CD8-positive, alpha-beta memory T cell (primary cell): ENCODE data around the gene CRYBB3. TPM values are rescaled to one million over a fixed set of nuclear protein-coding genes. Genes with fewer than 3 reads are reported as not detected.

ENCODE experiments used
- CTCF ChIA-PET: fragments of 350-600 bp; sonication (Branson Sonifier 250); formaldehyde crosslinking; loops from one replicate; lab custom pipeline; 2021; ENCODE audit warnings: antibody characterized with exemption; lab: Charles Lee
- POLR2A ChIA-PET: fragments of 350-600 bp; sonication (Branson Sonifier 250); formaldehyde crosslinking; loops from one replicate; lab custom pipeline; 2021; ENCODE audit warnings: antibody characterized with exemption; lab: Charles Lee
- DNase-seq, 5 donors: peaks; one replicate each; pipeline versions ENCODE4 v3.0.0 to v3.0.0-alpha.2; 2020 to 2022; ENCODE audit warnings: mixed read lengths in 1 of 5
- H3K27ac ChIP-seq: one replicate; pipeline ENCODE4 v1.7.0; 2013; ENCODE audit warnings: low read depth, mild to moderate bottlenecking, low read length, moderate library complexity
- H3K27me3 ChIP-seq: 2 replicates; pipeline ENCODE4 v1.7.0; 2013; ENCODE audit warnings: low read length, mild to moderate bottlenecking; ENCODE audit not compliant: insufficient read depth, poor library complexity, severe bottlenecking
- H3K36me3 ChIP-seq: 2 replicates; pipeline ENCODE4 v1.7.0; 2013; ENCODE audit warnings: mild to moderate bottlenecking, low read length, moderate library complexity; ENCODE audit not compliant: insufficient read depth
- H3K4me1 ChIP-seq: 2 replicates; pipeline ENCODE4 v1.7.0; 2013; ENCODE audit warnings: mild to moderate bottlenecking, low read length, moderate library complexity; ENCODE audit not compliant: insufficient read depth
- H3K4me3 ChIP-seq: 2 replicates; pipeline ENCODE4 v1.7.0; 2013; ENCODE audit warnings: mild to moderate bottlenecking, low read length
- H3K9me3 ChIP-seq: 2 replicates; pipeline ENCODE4 v1.7.0; 2013; ENCODE audit warnings: mild to moderate bottlenecking, low read length
- H3K27ac Mint-ChIP-seq, 8 donors: one replicate each; pipeline ENCODE4 v1.8.0; 2020 to 2021; ENCODE audit warnings: mixed read lengths in 8 of 8, mild to moderate bottlenecking in 6 of 8, inconsistent platforms in 3 of 8, moderate library complexity in 3 of 8
- H3K27me3 Mint-ChIP-seq, 2 donors: one replicate each; pipeline ENCODE4 v1.8.0; 2020 to 2021; ENCODE audit warnings: mixed read lengths in 2 of 2, mild to moderate bottlenecking in 1 of 2, moderate library complexity in 1 of 2
- H3K36me3 Mint-ChIP-seq, 3 donors: one replicate each; pipeline ENCODE4 v1.8.0; 2020 to 2021; ENCODE audit warnings: mixed read lengths in 3 of 3, inconsistent platforms in 1 of 3, mild to moderate bottlenecking in 1 of 3
- H3K4me1 Mint-ChIP-seq, 3 donors: one replicate each; pipeline ENCODE4 v1.8.0; 2020 to 2021; ENCODE audit warnings: mixed read lengths in 3 of 3, inconsistent platforms in 1 of 3, mild to moderate bottlenecking in 1 of 3
- H3K4me3 Mint-ChIP-seq, 7 donors: one replicate each; pipeline ENCODE4 v1.8.0; 2020 to 2021; ENCODE audit warnings: mixed read lengths in 7 of 7, mild to moderate bottlenecking in 6 of 7, moderate library complexity in 4 of 7, inconsistent platforms in 2 of 7
- H3K9me3 Mint-ChIP-seq, 5 donors: one replicate each; pipeline ENCODE4 v1.8.0; 2020 to 2022; ENCODE audit warnings: mixed read lengths in 5 of 5, mild to moderate bottlenecking in 3 of 5, moderate library complexity in 2 of 5, inconsistent platforms in 1 of 5
- polyA plus RNA-seq: library from polyadenylated mRNA; unstranded; fragments of 300-500 nt; fragmentation: Illumina TruSeq; gene quantifications from one replicate; pipeline ENCODE4 v1.2.3, GENCODE V29; 2021
- total RNA-seq, 2 experiments: library from RNA; stranded (reverse); gene quantifications; one replicate each; pipeline ENCODE4 v1.2.3, GENCODE V29; 2021

Gene CRYBB3
- total RNA-seq (under 1 TPM; 0.26 to 0.47 TPM), polyA plus RNA-seq (not detected)

GRCh38 chr22:25199731-25200520, at the start of gene CRYBB3:
CRYBB3 (plus strand) TSS chr22:25199858; CDS start chr22:25201397, 1,539 bp downstream.
- Histone ChIP-seq H3K36me3 (no peaks in the 10 kb centered on the region), H3K4me1 (no peaks in the 10 kb centered on the region), H3K9me3 (no peaks in the 10 kb centered on the region), H3K27ac (no peak within 1 kb of the TSS), H3K4me3 (no peak within 1 kb of the TSS), H3K27me3 (no peaks in the 10 kb centered on the region)
- ChIA-PET CTCF (interaction anchor here (1.7 kb wide), 1 partner anchor 149 kb away, joined by 3 read pairs; no protein-coding TSS in a partner anchor), POLR2A (no interaction called here)
- Mint-ChIP-seq H3K9me3 (no peaks in the 10 kb centered on the region), H3K4me1 (peaks cover 0 to 3% (median 0%) of the 10 kb centered on the region in 3 donors), H3K27ac (peak within 1 kb of the TSS in 2 of 8 donors; percentile 1 to 50), H3K27me3 (no peaks in the 10 kb centered on the region), H3K36me3 (peaks cover 0 to 13% (median 12%) of the 10 kb centered on the region in 3 donors), H3K4me3 (peak within 1 kb of the TSS in 1 of 7 donors; percentile 44)
- no peak for DNase-seq

DNA sequence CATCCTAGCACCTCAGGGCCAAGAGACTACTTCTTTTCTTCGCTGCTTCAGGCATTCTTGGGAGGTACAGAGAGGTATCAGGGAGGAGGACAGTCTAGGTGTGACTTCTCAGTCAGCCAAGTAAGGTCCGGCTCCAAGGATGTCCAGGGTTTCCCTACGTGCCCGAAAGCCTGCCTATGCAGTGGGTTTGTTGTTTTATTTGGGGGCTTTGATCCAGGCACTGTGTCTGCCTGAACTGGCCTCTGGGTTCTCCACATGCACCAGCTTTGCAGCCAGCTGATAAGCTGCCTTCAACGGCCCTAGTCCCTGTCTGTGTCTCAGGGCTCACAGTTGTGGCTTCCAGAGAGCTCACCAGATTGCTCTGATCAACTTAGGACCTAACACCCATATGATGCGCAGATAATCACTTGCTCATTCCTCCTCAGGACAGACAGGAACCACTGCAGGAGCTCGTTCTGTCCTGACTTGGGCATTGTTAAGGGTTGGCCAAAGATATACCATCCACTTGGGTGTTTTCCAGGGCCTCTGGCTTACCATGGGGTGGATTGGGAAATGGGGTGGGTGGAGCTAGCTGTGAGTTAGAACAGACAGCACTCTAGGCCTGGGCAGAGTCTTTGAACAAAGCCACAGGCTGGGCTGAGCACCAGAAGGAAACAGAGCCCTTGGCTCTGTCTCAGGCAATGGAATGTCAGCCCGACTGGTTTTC, 45.5 kb upstream of the CRYBB3 start:
- Mint-ChIP-seq H3K9me3 (no peaks in the 10 kb centered on the region), H3K27me3 (peaks cover 0 to 4% of the 10 kb centered on the region in 2 donors), H3K4me1 (no peaks in the 10 kb centered on the region), H3K4me3 (no peak overlapping the region), H3K36me3 (peaks cover 0 to 2% (median 0%) of the 10 kb centered on the region in 3 donors), H3K27ac (peak overlapping the region in 1 of 8 donors; percentile 5)
- CTCF ChIA-PET = no interaction called here
- POLR2A ChIA-PET = no interaction called here
- Histone ChIP-seq H3K9me3 (no peaks in the 10 kb centered on the region), H3K27ac (no peak overlapping the region), H3K36me3 (no peaks in the 10 kb centered on the region), H3K4me1 (no peaks in the 10 kb centered on the region), H3K27me3 (no peaks in the 10 kb centered on the region), H3K4me3 (no peak overlapping the region)
- no peak for DNase-seq

DNA sequence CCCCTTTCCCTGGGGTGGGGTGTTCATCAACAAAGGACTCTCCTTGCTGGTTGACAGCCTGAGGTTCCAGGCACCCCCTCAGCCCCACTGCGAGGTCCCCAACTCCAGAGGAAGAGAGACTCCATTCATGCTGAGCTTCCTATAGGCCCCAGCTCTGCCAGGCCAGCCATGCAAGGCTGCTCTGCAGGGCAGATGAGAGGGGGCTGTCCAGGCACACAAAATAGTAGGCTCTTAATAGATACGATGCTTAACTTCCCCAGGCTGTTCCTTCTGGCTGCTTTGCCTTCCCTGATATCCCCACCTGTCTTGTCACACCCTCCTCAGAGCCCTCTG, 45.0 kb upstream of the CRYBB3 start:
- peaks cover 0 to 2% of the 10 kb centered on the region in 2 donors for H3K27me3 Mint-ChIP-seq
- no peaks in the 10 kb centered on the region for H3K4me1 ChIP-seq
- no peaks in the 10 kb centered on the region for H3K4me1 Mint-ChIP-seq
- H3K4me3 ChIP-seq = no peak overlapping the region
- no peak overlapping the region for H3K27ac ChIP-seq
- no peak overlapping the region for H3K4me3 Mint-ChIP-seq
- no peak overlapping the region for H3K27ac Mint-ChIP-seq
- no peak for DNase-seq
- H3K36me3 Mint-ChIP-seq = peaks cover 0 to 2% (median 0%) of the 10 kb centered on the region in 3 donors
- ChIA-PET POLR2A (no interaction called here), CTCF (interaction anchor here (1.3 kb wide), 1 partner anchor 9 kb away, joined by 4 read pairs; no protein-coding TSS in a partner anchor)
- H3K9me3 Mint-ChIP-seq = no peaks in the 10 kb centered on the region
- H3K9me3 ChIP-seq = no peaks in the 10 kb centered on the region
- H3K27me3 ChIP-seq = no peaks in the 10 kb centered on the region
- no peaks in the 10 kb centered on the region for H3K36me3 ChIP-seq

- POLR2A ChIA-PET = no interaction called here
- no peaks in the 10 kb centered on the region for H3K9me3 ChIP-seq
Observed at GRCh38 chr22:25156736-25157135, 42.9 kb upstream of the CRYBB3 start.

GRCh38 chr22:25159028-25159427, 40.6 kb upstream of the CRYBB3 start:
- Histone ChIP-seq H3K9me3 (no peaks in the 10 kb centered on the region), H3K36me3 (no peaks in the 10 kb centered on the region), H3K27me3 (no peaks in the 10 kb centered on the region), H3K4me1 (no peaks in the 10 kb centered on the region), H3K4me3 (no peak overlapping the region), H3K27ac (no peak overlapping the region)
- Mint-ChIP-seq H3K27ac (no peak overlapping the region), H3K9me3 (no peaks in the 10 kb centered on the region), H3K27me3 (peaks cover 0 to 2% of the 10 kb centered on the region in 2 donors), H3K4me1 (no peaks in the 10 kb centered on the region), H3K4me3 (no peak overlapping the region), H3K36me3 (peaks cover 0 to 2% (median 0%) of the 10 kb centered on the region in 3 donors)
- ChIA-PET CTCF (no interaction called here), POLR2A (no interaction called here)
- no peak for DNase-seq

More at GRCh38 chr22:25156736-25157135, 42.9 kb upstream of the CRYBB3 start:
- Histone ChIP-seq H3K27ac (no peak overlapping the region), H3K4me3 (no peak overlapping the region), H3K4me1 (no peaks in the 10 kb centered on the region), H3K27me3 (no peaks in the 10 kb centered on the region), H3K36me3 (no peaks in the 10 kb centered on the region)
- DNase-seq = no peak
- CTCF ChIA-PET = no interaction called here
- Mint-ChIP-seq H3K9me3 (no peaks in the 10 kb centered on the region), H3K27me3 (peaks cover 0 to 2% of the 10 kb centered on the region in 2 donors), H3K36me3 (peaks cover 0 to 2% (median 0%) of the 10 kb centered on the region in 3 donors), H3K4me3 (no peak overlapping the region), H3K4me1 (no peaks in the 10 kb centered on the region), H3K27ac (no peak overlapping the region)

- DNase-seq = no peak
- Mint-ChIP-seq H3K27ac (peak overlapping the region in 1 of 8 donors; percentile 59), H3K27me3 (peaks cover 0 to 2% of the 10 kb centered on the region in 2 donors), H3K36me3 (peaks cover 0 to 2% (median 0%) of the 10 kb centered on the region in 3 donors), H3K9me3 (no peaks in the 10 kb centered on the region), H3K4me3 (no peak overlapping the region), H3K4me1 (peaks cover 0 to 5% (median 0%) of the 10 kb centered on the region in 3 donors)
- H3K36me3 ChIP-seq = no peaks in the 10 kb centered on the region
- CTCF ChIA-PET = no interaction called here
- H3K4me1 ChIP-seq = no peaks in the 10 kb centered on the region
- no peaks in the 10 kb centered on the region for H3K9me3 ChIP-seq
- POLR2A ChIA-PET = no interaction called here
- no peak overlapping the region for H3K4me3 ChIP-seq
- no peaks in the 10 kb centered on the region for H3K27me3 ChIP-seq
- no peak overlapping the region for H3K27ac ChIP-seq
Observed at GRCh38 chr22:25160120-25160996, 39.3 kb upstream of the CRYBB3 start.

DNA sequence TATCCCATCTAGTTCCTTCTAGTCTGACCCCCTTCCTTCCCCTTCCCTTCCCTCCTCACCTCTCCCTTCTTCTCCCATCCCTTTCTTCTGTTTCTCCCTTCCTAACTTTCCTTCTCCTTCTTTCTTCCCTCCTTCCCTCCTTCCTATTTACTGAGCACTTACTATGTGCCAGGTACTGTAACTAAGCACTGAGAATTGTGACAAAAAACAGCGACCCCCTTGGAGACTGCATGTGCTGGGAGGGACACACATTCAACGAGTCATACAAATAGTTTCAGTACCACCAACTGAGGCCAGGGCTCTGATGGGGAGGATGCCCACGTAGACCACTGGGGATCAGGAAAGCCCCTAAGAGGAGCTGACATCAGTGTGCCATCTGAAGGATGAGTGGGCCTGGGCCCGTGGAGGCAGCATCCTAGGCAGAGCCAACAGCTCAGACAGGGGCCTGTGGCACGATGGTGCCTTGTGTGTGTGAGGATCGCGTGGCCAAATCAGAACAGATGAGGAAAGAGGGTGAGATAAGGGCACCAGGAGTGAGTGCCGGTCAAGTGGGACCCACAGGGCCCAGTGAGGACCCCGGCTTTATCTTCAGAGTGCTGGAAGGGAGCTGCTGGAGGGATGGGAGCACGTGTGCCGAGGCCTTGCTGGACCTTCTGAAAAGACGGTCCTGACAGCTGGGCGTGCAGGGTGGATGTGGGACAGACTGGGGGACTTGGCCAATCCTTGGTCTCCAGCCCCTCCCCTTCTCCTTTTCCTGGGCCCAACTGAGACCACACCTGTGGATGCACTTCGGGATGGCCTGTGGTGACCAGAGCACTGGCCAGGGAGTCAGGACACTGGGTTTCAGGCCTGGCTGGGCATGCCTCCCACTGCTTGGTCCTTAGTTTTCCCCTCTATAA, 38.4 kb upstream of the CRYBB3 start:
- ChIA-PET CTCF (no interaction called here), POLR2A (no interaction called here)
- no peaks in the 10 kb centered on the region for H3K36me3 ChIP-seq

More for the DNA sequence above, 38.4 kb upstream of the CRYBB3 start:
- Histone ChIP-seq H3K27ac (no peak overlapping the region), H3K27me3 (no peaks in the 10 kb centered on the region), H3K4me1 (no peaks in the 10 kb centered on the region), H3K9me3 (no peaks in the 10 kb centered on the region), H3K4me3 (no peak overlapping the region)
- Mint-ChIP-seq H3K9me3 (no peaks in the 10 kb centered on the region), H3K4me3 (no peak overlapping the region), H3K27ac (peak overlapping the region in 3 of 8 donors; percentile 3 to 71 (median 52)), H3K27me3 (peaks cover 0 to 2% of the 10 kb centered on the region in 2 donors), H3K4me1 (peaks cover 0 to 5% (median 0%) of the 10 kb centered on the region in 3 donors), H3K36me3 (peaks cover 0 to 2% (median 0%) of the 10 kb centered on the region in 3 donors)
- no peak for DNase-seq
